ENCODE results near the gene TRPV5.
"Not testable (repeated sequence)": the region's sequence is repeated elsewhere in the genome, so short reads cannot be mapped to it uniquely, and the experiment has no call there.

The TRPV5 gene

DNA sequence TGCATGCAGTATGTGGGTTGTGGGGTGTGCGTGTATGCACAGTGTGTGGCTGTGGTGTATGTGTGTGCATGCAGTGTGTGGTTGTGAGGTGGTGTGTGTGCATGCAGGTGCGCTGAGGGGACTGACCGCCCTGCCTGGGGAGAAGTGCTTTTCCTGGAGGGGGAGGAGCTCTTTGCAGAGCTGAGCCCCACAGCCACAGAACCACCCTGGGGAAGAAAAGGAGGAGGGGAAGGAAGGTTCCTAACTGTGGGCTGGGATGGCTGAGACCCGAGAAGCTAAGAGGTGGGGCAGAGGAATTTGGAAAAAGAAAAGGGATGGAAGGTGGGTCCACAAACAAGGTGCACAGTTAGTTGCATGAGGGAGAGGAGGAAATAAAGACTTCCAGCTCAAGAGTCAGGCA lies at the start of gene TRPV5:
TRPV5 (minus strand) TSS at position 123 of the 400 bp plus-strand sequence. CDS start 287 bp downstream, outside the sequence.
- DNase-seq (ENCODE audit: low read depth): no peak

DNA sequence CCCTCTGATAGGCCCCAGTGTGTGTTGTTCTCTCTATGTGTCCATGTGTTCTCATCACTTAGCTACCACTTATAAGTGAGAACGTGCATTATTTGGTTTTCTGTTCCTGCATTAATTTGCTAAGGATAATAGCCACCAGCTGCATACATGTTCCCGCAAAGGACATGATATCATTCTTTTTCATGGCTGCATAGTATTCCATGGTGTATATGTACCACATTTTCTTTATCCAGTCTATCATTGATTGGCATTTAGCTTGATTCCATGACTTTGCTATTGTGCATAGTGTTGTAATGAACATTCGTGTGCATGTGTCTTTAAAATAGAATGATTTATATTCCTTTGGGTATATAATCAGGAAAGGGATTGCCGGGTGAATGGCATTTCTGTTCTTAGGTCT lies 44.9 kb upstream of the TRPV5 start:
- not testable (repeated sequence) for DNase-seq (ENCODE audit: low read depth)

- DNase-seq (ENCODE audit: low read depth): no peak
Observed at GRCh38 chr7:142974626-142975025, 41.1 kb upstream of the TRPV5 start.

DNA sequence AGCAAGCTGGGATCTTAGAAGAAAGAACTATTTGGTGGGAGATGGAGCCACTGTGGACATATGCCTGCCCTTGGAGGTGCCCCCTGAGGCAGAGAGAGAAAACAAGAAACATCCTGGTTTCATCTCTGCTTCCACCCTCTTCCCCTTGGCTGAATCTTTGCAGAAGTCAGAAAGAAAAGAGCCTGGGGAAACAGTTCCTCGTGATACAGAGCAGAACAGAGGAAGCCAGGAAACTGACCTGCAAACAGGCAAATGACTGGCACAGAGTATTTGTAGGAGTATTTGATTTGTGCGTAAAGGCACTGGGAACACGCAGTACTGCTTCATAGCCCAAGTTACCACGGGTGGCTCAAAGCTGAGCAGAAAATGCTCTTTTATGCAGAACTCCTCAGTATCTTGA lies 35.6 kb upstream of the TRPV5 start:
- no peak for DNase-seq (ENCODE audit: low read depth)

GRCh38 chr7:142968229-142968628 lies 34.7 kb upstream of the TRPV5 start:
- no peak for DNase-seq (ENCODE audit: low read depth)

- DNase-seq (ENCODE audit: low read depth): no peak
Observed at GRCh38 chr7:142964502-142965246, 31.1 kb upstream of the TRPV5 start.

- no peak for DNase-seq (ENCODE audit: low read depth)
Observed at GRCh38 chr7:142963993-142964392, 30.4 kb upstream of the TRPV5 start.

- DNase-seq (ENCODE audit: low read depth): no peak
Observed at GRCh38 chr7:142962991-142963390, 29.4 kb upstream of the TRPV5 start.

- DNase-seq (ENCODE audit: low read depth): no peak
Observed at GRCh38 chr7:142961973-142962926, 28.7 kb upstream of the TRPV5 start, which contains the start of gene KEL. Gene KEL, minus strand, starts transcription at chr7:142962363. Its CDS starts 157 bp downstream, at chr7:142962206.

- DNase-seq (ENCODE audit: low read depth): no peak
Observed at GRCh38 chr7:142961595-142961972, 28.0 kb upstream of the TRPV5 start.

- no peak for DNase-seq (ENCODE audit: low read depth)
Observed at GRCh38 chr7:142960955-142961512, 27.5 kb upstream of the TRPV5 start.

GRCh38 chr7:142959202-142959601 lies 25.7 kb upstream of the TRPV5 start:
- DNase-seq (ENCODE audit: low read depth): no peak

DNA sequence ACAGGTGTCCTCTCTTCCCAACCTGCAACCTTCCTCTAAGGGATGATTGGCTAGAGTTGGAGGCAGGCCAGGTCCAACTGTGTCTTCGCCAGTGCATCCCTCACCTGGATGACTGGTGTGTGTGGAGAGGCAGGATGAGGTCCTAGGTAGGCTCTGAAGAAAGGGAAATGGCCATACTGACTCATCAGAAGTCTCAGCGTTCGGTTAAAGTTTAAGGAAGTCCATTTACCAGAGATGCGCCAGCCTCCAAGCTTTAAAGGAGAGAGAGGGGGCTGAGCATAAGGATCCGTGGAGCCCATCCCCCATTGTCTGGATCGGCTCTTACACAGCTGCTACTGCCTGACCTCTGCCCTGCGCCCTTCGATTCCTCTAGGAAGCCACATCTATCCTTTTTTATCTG lies 24.2 kb upstream of the TRPV5 start:
- DNase-seq (ENCODE audit: low read depth): no peak

GRCh38 chr7:142956951-142957623 lies 23.5 kb upstream of the TRPV5 start:
- no peak for DNase-seq (ENCODE audit: low read depth)

DNA sequence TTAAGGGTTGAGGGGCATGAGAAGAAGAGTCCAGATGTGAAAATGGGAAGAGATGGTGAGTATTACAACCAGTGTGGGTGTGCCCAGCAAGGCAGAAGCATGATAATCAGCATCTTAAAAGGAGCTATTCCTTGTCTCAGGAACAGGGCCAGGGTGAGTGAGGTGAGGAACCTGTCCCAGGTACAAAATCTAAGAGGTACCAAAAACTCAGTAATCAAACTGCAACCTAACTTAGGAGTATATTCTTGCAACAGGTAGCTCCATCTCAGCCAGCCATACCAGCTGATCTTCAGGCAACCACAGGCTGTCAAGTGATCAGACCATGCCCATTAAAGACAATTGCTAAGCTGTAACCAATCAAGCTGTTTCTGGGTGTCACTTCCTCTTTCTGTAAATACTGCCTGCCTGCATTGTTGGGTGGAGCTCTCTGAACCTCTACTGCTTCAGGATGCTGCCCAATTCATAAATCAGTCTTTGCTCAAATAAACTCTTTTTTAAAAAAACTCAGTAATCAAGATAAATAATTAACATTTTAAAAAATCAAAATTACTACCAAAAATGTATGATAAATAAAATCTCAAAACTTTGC lies 21.2 kb upstream of the TRPV5 start:
- no peak for DNase-seq (ENCODE audit: low read depth)

- DNase-seq (ENCODE audit: low read depth): no peak
Observed at GRCh38 chr7:142950235-142950634, 16.7 kb upstream of the TRPV5 start.

DNA sequence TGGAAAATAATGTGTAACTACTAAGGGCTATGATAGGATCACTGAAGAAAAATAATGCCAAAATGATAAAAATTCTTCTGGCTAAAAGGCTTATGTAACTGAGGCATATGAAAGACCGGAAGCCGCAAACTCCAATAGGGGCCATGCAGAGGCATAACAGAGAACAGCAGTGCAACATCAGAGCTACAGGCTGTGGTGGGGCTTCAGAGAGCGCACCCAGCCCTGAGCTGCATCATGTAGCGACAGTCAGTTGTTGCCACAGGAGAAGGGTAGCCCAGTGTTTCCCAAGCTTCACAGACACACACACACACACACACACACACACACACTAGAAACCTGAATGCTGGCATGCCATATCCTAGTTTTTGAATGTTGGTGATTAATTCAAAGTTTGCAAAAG lies 15.1 kb upstream of the TRPV5 start:
- DNase-seq (ENCODE audit: low read depth): no peak

GRCh38 chr7:142945001-142945400 lies 11.5 kb upstream of the TRPV5 start:
- DNase-seq (ENCODE audit: low read depth): no peak

- no peak for DNase-seq (ENCODE audit: low read depth)
Observed at GRCh38 chr7:142943706-142944268, 10.2 kb upstream of the TRPV5 start.

GRCh38 chr7:142942746-142943145 lies 9.2 kb upstream of the TRPV5 start:
- no peak for DNase-seq (ENCODE audit: low read depth)

DNA sequence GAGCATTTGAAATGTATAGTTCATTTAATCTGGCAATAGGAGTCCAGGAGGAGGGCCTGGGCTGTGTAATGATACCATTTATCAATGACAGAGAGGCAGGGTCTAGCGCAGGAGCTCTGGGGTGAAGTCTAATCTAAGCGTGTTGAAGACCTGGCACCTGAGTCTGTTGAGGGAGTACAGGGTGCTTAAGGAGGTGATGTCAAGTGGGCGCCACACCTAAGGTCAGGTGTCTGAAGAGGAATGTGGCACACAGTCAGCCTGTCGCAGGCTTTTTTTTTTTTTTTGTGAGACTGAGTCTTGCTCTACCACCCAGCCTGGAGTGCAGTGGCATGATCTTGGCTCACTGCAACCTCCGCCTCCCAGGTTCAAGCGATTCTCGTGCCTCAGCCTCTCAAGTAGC lies 8.0 kb upstream of the TRPV5 start:
- no peak for DNase-seq (ENCODE audit: low read depth)
